Epithelial cell of esophagus (primary cell): ENCODE results near the gene INHBB.

Experiments
- DNase-seq: peaks from one replicate; pipeline ENCODE4 v3.0.0; 2010; ENCODE audit warnings: low read depth
- H3K4me3 ChIP-seq: 2 replicates; pipeline ENCODE4 v1.5.1; 2011; ENCODE audit warnings: mild to moderate bottlenecking, low read length, control low read depth
- TF ChIP-seq, protein P1 (sequence below): IDR thresholded peaks from 2 replicates; pipeline ENCODE4 v1.5.1; 2011; ENCODE audit warnings: low read depth, mild to moderate bottlenecking, low read length, control low read depth, inconsistent platforms; ENCODE audit not compliant: insufficient read depth; ENCODE audit errors: missing control alignments

The INHBB gene

DNA sequence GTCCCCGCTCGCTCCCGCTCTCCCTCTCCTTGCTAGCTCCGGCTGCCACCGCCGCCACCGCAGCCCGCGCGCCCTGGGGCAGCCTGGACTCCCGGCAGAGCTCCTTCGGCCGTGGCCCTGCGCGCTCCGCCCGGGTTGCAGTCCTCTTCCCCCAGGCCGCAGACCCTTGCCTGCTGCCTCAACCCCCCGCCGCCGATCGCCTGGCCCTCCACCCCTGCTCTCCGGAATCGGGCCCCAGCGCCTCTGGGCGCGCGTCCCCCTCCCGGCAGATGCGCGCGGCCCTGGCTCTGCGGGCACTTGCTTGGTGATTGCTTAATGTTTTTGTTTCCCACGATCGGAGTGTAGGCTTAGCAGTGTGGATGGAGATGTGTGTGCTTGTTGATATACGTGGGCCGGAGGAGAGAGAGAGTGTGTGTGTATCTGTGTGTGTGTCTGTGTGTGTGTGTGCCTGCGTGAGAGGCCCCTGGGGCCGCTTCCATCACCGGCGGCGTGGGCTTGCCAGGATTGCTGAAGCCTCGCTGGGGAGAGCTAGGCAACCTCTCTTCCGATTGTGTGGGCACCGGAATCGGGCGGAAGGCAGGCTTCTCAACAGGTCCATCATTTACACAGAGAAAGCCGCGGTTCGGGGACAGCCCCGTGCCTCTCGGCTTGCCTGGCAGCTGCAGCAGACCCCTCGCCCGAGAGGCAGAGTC, 877 bp downstream of the INHBB start:
- DNase-seq = peak; percentile 42
- TF ChIP-seq, protein P1, sequence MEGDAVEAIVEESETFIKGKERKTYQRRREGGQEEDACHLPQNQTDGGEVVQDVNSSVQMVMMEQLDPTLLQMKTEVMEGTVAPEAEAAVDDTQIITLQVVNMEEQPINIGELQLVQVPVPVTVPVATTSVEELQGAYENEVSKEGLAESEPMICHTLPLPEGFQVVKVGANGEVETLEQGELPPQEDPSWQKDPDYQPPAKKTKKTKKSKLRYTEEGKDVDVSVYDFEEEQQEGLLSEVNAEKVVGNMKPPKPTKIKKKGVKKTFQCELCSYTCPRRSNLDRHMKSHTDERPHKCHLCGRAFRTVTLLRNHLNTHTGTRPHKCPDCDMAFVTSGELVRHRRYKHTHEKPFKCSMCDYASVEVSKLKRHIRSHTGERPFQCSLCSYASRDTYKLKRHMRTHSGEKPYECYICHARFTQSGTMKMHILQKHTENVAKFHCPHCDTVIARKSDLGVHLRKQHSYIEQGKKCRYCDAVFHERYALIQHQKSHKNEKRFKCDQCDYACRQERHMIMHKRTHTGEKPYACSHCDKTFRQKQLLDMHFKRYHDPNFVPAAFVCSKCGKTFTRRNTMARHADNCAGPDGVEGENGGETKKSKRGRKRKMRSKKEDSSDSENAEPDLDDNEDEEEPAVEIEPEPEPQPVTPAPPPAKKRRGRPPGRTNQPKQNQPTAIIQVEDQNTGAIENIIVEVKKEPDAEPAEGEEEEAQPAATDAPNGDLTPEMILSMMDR = no peak

GRCh38 chr2:120347396-120348060, 1.6 kb downstream of the INHBB start:
- TF ChIP-seq, protein P1 = no peak
- H3K4me3 ChIP-seq = no peak overlapping the region
- DNase-seq = no peak

More for the DNA sequence above, 877 bp downstream of the INHBB start:
- no peak overlapping the region for H3K4me3 ChIP-seq

GRCh38 chr2:120348134-120348736, 2.3 kb downstream of the INHBB start:
- DNase-seq = peak; percentile 58
- TF ChIP-seq, protein P1 = no peak
- H3K4me3 ChIP-seq = no peak overlapping the region

DNA sequence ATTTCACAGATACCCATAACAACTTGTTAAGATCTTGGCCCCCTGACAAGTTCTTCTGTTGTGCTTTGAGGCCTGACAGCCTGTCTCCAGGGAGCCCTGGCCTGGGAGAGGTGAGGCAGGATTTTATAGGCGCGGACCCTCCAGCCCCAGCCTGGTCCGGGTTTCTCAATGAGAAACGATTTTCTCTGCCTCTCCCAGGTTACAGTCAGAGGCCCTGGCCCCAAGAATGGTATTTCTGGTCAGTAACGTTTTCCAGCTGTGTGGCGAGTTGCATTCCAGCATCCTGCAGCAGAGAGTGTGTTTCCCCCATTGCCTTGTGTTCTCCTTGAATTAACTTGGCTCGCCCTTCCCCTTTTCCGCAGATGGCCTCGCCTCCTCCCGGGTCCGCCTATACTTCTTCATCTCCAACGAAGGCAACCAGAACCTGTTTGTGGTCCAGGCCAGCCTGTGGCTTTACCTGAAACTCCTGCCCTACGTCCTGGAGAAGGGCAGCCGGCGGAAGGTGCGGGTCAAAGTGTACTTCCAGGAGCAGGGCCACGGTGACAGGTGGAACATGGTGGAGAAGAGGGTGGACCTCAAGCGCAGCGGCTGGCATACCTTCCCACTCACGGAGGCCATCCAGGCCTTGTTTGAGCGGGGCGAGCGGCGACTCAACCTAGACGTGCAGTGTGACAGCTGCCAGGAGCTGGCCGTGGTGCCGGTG, 3.0 kb downstream of the INHBB start:
- TF ChIP-seq, protein P1 = no peak

DNA sequence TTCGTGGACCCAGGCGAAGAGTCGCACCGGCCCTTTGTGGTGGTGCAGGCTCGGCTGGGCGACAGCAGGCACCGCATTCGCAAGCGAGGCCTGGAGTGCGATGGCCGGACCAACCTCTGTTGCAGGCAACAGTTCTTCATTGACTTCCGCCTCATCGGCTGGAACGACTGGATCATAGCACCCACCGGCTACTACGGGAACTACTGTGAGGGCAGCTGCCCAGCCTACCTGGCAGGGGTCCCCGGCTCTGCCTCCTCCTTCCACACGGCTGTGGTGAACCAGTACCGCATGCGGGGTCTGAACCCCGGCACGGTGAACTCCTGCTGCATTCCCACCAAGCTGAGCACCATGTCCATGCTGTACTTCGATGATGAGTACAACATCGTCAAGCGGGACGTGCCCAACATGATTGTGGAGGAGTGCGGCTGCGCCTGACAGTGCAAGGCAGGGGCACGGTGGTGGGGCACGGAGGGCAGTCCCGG, 3.5 kb downstream of the INHBB start:
- no peak for DNase-seq
- H3K4me3 ChIP-seq = no peak overlapping the region
- TF ChIP-seq, protein P1 = no peak

More for the DNA sequence above, 3.0 kb downstream of the INHBB start:
- no peak for DNase-seq
- no peak overlapping the region for H3K4me3 ChIP-seq

DNA sequence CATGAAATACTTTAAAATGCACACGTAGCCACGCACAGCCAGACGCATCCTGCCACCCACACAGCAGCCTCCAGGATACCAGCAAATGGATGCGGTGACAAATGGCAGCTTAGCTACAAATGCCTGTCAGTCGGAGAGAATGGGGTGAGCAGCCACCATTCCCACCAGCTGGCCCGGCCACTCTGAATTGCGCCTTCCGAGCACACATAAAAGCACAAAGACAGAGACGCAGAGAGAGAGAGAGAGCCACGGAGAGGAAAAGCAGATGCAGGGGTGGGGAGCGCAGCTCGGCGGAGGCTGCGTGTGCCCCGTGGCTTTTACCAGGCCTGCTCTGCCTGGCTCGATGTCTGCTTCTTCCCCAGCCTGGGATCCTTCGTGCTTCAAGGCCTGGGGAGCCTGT, 4.1 kb downstream of the INHBB start:
- no peak for DNase-seq
- H3K4me3 ChIP-seq = no peak overlapping the region
- TF ChIP-seq, protein P1 = no peak
